GM19395 (cell line): ENCODE measurements around the gene SMAD2.
"Not testable (repeated sequence)": the region's sequence is repeated elsewhere in the genome, so short reads cannot be mapped to it uniquely, and the experiment has no call there.

Source experiments
- ATAC-seq: cut with Tn5 transposase; IDR thresholded peaks from one replicate; pipeline ENCODE4 v1.9.1; 2021; ENCODE audit warnings: mild to moderate bottlenecking, moderate library complexity; ENCODE audit not compliant: unreplicated experiment

SMAD2 gene

GRCh38 chr18:47799376-47799775 lies 131.1 kb downstream of the SMAD2 start:
- ATAC-seq: no peak

- ATAC-seq: no peak
Observed at GRCh38 chr18:47798366-47798765, 132.1 kb downstream of the SMAD2 start.

- ATAC-seq: no peak
Observed at GRCh38 chr18:47797126-47797525, 133.3 kb downstream of the SMAD2 start.

GRCh38 chr18:47795434-47795814 lies 135.0 kb downstream of the SMAD2 start:
- no peak for ATAC-seq

GRCh38 chr18:47794725-47795433 lies 135.6 kb downstream of the SMAD2 start:
- ATAC-seq: no peak

GRCh38 chr18:47793609-47794008 lies 136.8 kb downstream of the SMAD2 start:
- no peak for ATAC-seq

- no peak for ATAC-seq
Observed at GRCh38 chr18:47791461-47791985, 138.9 kb downstream of the SMAD2 start.

GRCh38 chr18:47790036-47790435 lies 140.4 kb downstream of the SMAD2 start:
- no peak for ATAC-seq

- ATAC-seq: no peak
Observed at GRCh38 chr18:47788621-47789020, 141.8 kb downstream of the SMAD2 start.

GRCh38 chr18:47781561-47781960 lies 148.9 kb downstream of the SMAD2 start:
- ATAC-seq: no peak

GRCh38 chr18:47780011-47780725 lies 150.3 kb downstream of the SMAD2 start:
- no peak for ATAC-seq

GRCh38 chr18:47779381-47779780 lies 151.1 kb downstream of the SMAD2 start:
- no peak for ATAC-seq

- no peak for ATAC-seq
Observed at GRCh38 chr18:47777626-47778025, 152.8 kb downstream of the SMAD2 start.

- ATAC-seq: no peak
Observed at GRCh38 chr18:47775961-47776360, 154.5 kb downstream of the SMAD2 start.

GRCh38 chr18:47773931-47774330 lies 156.5 kb downstream of the SMAD2 start:
- ATAC-seq: no peak

- ATAC-seq: no peak
Observed at GRCh38 chr18:47772374-47773248, 157.8 kb downstream of the SMAD2 start.

- no peak for ATAC-seq
Observed at GRCh38 chr18:47771922-47772321, 158.5 kb downstream of the SMAD2 start.

GRCh38 chr18:47767699-47768098 lies 162.8 kb downstream of the SMAD2 start:
- no peak for ATAC-seq

- ATAC-seq: not testable (repeated sequence)
Observed at GRCh38 chr18:47767198-47767597, 163.3 kb downstream of the SMAD2 start.
